Nephron (organoid): ENCODE measurements around the gene SLC6A17.

Experiments
- H3K27ac Mint-ChIP-seq, 3 experiments: 2 replicates each; pipeline ENCODE4 v1.8.0; 2020; ENCODE audit warnings: mixed read lengths in 3 of 3, mild to moderate bottlenecking in 2 of 3, moderate library complexity in 1 of 3
- H3K27me3 Mint-ChIP-seq: 2 replicates; pipeline ENCODE4 v1.8.0; 2021; ENCODE audit warnings: low read depth, mild to moderate bottlenecking, moderate library complexity, mixed read lengths
- H3K36me3 Mint-ChIP-seq: 2 replicates; pipeline ENCODE4 v1.8.0; 2020; ENCODE audit warnings: low read depth, mixed read lengths
- H3K4me1 Mint-ChIP-seq: 2 replicates; pipeline ENCODE4 v1.8.0; 2020; ENCODE audit warnings: mixed read lengths
- H3K4me3 Mint-ChIP-seq, 3 experiments: 2 replicates each; pipeline ENCODE4 v1.8.0; 2020; ENCODE audit warnings: mild to moderate bottlenecking in 3 of 3, mixed read lengths in 3 of 3, moderate library complexity in 2 of 3
- H3K9me3 Mint-ChIP-seq: 2 replicates; pipeline ENCODE4 v1.8.0; 2020; ENCODE audit warnings: mixed read lengths
- TF ChIP-seq, protein P1 (sequence below), 3 experiments: fragments of 200-600 bp; sonication (generic); IDR thresholded peaks; one replicate each; pipeline ENCODE4 v1.5.0; 2021; ENCODE audit warnings: antibody characterized with exemption in 3 of 3; ENCODE audit not compliant: unreplicated experiment in 3 of 3

Gene SLC6A17

DNA sequence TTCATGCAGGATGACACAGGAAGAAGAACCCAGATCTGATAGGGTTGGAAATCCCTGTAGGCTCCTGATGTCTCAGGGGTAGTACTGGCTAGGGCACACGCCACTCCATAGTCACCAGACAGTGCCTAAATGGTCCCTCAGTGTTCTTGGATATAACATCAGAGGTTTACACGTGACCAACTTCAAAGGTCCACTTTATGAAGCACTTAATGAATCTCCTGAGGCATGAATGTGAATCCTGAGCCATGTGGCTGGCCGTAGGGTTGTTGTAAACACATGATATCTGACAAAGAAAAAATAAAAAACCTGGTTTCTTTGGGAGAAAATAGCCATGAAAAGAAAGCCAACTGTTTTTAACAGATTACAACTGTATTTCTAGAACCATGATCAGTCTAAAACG is 27.5 kb downstream of the SLC6A17 start:
- H3K27me3 Mint-ChIP-seq = peaks cover 24% of the 10 kb centered on the region
- no peak overlapping the region for H3K4me3 Mint-ChIP-seq
- H3K4me1 Mint-ChIP-seq = no peaks in the 10 kb centered on the region
- no peak overlapping the region for H3K27ac Mint-ChIP-seq
- no peaks in the 10 kb centered on the region for H3K36me3 Mint-ChIP-seq
- H3K9me3 Mint-ChIP-seq = peaks cover 3% of the 10 kb centered on the region
- TF ChIP-seq, protein P1, sequence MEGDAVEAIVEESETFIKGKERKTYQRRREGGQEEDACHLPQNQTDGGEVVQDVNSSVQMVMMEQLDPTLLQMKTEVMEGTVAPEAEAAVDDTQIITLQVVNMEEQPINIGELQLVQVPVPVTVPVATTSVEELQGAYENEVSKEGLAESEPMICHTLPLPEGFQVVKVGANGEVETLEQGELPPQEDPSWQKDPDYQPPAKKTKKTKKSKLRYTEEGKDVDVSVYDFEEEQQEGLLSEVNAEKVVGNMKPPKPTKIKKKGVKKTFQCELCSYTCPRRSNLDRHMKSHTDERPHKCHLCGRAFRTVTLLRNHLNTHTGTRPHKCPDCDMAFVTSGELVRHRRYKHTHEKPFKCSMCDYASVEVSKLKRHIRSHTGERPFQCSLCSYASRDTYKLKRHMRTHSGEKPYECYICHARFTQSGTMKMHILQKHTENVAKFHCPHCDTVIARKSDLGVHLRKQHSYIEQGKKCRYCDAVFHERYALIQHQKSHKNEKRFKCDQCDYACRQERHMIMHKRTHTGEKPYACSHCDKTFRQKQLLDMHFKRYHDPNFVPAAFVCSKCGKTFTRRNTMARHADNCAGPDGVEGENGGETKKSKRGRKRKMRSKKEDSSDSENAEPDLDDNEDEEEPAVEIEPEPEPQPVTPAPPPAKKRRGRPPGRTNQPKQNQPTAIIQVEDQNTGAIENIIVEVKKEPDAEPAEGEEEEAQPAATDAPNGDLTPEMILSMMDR (IDR thresholded peaks at IDR 0.05; ENCODE audit: unreplicated experiment in 3 of 3) = no peak

DNA sequence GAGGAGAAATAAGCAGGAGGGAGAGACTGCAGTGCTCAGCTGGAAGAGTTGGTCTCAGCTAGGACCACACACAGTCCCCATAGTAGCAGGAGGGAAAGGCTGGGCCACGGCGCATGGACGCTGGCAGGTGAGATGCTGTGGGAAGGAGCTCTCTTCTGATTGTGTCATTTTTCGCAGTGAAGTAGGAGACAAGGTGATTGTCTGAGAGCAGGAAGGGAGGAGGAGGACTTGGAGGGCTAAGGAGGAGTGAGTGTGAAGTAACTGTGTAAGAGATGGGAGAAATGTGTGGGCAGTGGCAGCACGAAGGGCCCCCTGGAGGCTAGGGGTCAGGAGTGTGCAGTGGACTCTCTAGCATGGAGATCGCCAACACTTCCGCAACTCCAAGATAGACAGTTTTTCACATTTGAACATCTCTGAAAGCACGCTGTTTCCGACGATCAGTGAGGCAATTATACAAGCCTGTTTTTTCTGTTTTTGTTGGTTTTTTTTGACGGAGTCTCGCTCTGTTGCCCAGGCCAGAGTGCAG is 33.4 kb downstream of the SLC6A17 start:
- no peak overlapping the region for H3K4me3 Mint-ChIP-seq
- TF ChIP-seq, protein P1 (IDR thresholded peaks at IDR 0.05; ENCODE audit: unreplicated experiment in 3 of 3) = no peak
- H3K27me3 Mint-ChIP-seq = peaks cover 25% of the 10 kb centered on the region
- H3K27ac Mint-ChIP-seq = no peak overlapping the region
- H3K36me3 Mint-ChIP-seq = no peaks in the 10 kb centered on the region
- H3K9me3 Mint-ChIP-seq = no peaks in the 10 kb centered on the region
- peaks cover 20% of the 10 kb centered on the region for H3K4me1 Mint-ChIP-seq

DNA sequence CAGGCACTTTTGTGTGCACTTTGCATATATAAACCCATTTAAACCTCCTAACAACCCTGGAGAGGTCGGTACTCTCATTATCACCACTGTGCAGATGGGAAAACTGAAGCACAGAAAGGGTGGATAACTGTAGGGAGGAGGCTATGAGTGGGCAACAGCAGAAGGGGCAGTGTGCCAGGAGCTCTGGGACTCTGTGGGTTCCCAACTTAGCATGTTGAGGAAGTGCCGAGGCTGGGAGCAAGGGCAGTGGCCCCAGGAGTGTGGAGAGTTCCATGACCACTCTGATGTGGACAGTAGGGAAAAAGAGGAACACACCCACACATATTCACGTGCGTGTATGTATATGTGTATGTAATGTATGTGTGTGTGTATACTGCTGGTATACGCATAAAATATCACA is 34.2 kb downstream of the SLC6A17 start:
- Mint-ChIP-seq H3K4me1 (peaks cover 26% of the 10 kb centered on the region), H3K27me3 (peaks cover 30% of the 10 kb centered on the region), H3K27ac (no peak overlapping the region)

DNA sequence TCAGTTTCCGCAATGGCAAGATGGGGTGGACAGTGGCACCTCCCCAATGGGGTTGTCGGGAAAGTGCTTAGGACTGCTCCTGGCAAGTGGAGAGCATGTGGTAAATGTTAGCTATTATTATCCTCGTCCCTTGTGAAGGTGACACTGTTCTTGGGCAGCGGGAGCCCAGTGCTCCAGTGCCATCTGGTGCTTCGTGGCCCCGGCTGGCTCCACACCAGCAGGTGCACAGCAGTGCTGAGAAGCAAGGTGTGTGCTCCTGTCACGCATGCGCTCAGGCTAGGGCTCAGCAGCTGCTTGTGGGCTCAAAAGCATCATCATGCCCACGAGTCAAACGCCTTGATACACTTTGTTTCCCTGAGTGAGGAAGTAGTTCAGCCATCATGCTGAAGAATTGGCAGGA is 34.9 kb downstream of the SLC6A17 start:
- Mint-ChIP-seq H3K36me3 (no peaks in the 10 kb centered on the region), H3K4me3 (no peak overlapping the region), H3K9me3 (no peaks in the 10 kb centered on the region), H3K4me1 (peaks cover 31% of the 10 kb centered on the region), H3K27me3 (peaks cover 35% of the 10 kb centered on the region), H3K27ac (no peak overlapping the region)
- TF ChIP-seq, protein P1 (IDR thresholded peaks at IDR 0.05; ENCODE audit: unreplicated experiment in 3 of 3) = no peak

More for the DNA sequence above, 34.2 kb downstream of the SLC6A17 start:
- TF ChIP-seq, protein P1 (IDR thresholded peaks at IDR 0.05; ENCODE audit: unreplicated experiment in 3 of 3) = no peak
- Mint-ChIP-seq H3K36me3 (no peaks in the 10 kb centered on the region), H3K9me3 (no peaks in the 10 kb centered on the region), H3K4me3 (no peak overlapping the region)

DNA sequence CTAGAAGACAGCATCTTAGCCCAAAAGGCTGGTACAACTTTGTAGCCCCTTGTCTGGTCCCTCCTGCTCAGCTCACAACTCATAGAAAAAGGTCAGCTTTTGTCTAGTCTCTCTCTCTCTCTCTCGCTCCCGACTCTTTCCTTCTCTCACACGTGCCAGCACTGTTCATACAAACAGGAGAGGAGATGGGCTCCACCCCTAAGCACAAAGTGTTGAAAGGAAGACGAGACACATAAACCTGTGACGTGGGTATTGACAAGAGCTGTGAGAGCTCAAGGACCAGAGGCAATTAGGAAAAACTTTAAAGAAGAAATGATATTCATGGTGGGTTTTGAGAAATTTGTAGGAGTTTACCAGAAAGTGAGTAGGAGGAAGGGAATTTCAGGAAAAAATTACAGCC is 36.3 kb downstream of the SLC6A17 start:
- TF ChIP-seq, protein P1 (IDR thresholded peaks at IDR 0.05; ENCODE audit: unreplicated experiment in 3 of 3) = no peak
- Mint-ChIP-seq H3K4me1 (peaks cover 31% of the 10 kb centered on the region), H3K9me3 (no peaks in the 10 kb centered on the region), H3K36me3 (no peaks in the 10 kb centered on the region), H3K27me3 (peaks cover 45% of the 10 kb centered on the region), H3K4me3 (no peak overlapping the region), H3K27ac (no peak overlapping the region)

DNA sequence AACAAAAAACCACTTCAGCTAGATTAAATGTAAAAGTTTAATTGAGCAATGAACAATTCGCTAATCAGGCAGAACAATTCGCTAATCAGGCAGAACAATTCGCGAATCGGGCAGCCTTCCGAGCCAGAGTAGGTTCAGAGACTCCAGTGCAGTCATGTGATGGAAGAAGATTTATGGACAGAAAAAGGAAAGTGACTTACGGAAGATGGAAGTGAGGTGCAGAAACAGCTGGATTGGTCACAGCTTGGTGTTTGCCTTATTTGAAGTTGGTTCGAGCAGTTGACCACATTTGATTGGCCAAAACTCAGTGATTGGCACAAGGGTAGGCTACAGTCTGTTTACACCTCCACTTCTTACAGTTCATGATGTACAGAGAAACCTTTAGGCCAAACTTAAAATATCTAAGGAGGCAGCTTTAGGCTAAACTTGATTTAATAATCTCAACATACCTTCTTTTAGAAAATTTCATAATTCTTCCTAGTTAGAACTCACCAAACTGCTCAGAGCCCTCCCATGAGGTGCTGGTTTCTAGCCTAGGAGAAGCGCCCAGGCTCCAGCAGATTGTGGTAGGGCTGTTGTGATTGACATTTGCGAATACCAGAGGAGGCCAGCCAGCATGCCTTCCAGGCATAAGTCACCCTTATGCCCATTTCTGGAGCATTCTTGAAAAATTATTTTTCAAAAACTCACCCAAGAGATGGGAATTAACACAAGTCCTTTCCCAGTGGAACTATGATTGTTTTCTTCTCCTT is 37.0 kb downstream of the SLC6A17 start:
- Mint-ChIP-seq H3K9me3 (no peaks in the 10 kb centered on the region), H3K4me1 (peaks cover 31% of the 10 kb centered on the region), H3K36me3 (no peaks in the 10 kb centered on the region), H3K27ac (no peak overlapping the region), H3K4me3 (no peak overlapping the region), H3K27me3 (peaks cover 49% of the 10 kb centered on the region)
- TF ChIP-seq, protein P1 (IDR thresholded peaks at IDR 0.05; ENCODE audit: unreplicated experiment in 3 of 3) = no peak
